ENCODE data around the gene NPAS4. TPM values are rescaled to one million over a fixed set of nuclear protein-coding genes. Genes with fewer than 3 reads are reported as not detected.

The NPAS4 gene
- total and polyA plus RNA-seq, 9 of the 15 experiments (the other 6 are each of a cell fraction or from before 2014, with no cell fraction given) = not detected

GRCh38 chr11:66438504-66439466 lies 17.9 kb downstream of the NPAS4 start, which contains the start of gene MRPL11 (continued):
- TF ChIP-seq NKRF (IDR thresholded peaks at IDR 0.05; ENCODE audit: borderline replicate concordance) = peak; percentile 82; the same call in 1 of the 2 replicates
- TF ChIP-seq NCOR1 (IDR thresholded peaks at IDR 0.05) = peak; percentile 10; the same call in 1 of the 2 replicates
- peak; percentile 71 to 74; a peak in 2 of 4 replicates for TF ChIP-seq FOXK2 (conservative IDR thresholded peaks at IDR 0.05 in 1 of 2, IDR thresholded peaks at IDR 0.05 in 1 of 2; ENCODE audit: low read depth in 2 of 2)
- 0 out of 2 replicates have a peak, but pooled peaks have one; percentile 32 for TF ChIP-seq MTA2 (IDR thresholded peaks at IDR 0.05; ENCODE audit: low read depth)
- TF ChIP-seq JUND (IDR thresholded peaks at IDR 0.05; ENCODE audit: borderline replicate concordance, low read depth, low read length) = peak; percentile 17; the same call in 1 of the 2 replicates
- peak; percentile 72; the same call in 2 of the 3 replicates for TF ChIP-seq JUND (tag; IDR thresholded peaks at IDR 0.05; ENCODE audit: borderline replicate concordance, low read depth, low read length)
- TF ChIP-seq EGR1 (conservative IDR thresholded peaks at IDR 0.05) = no peak
- no peak for TF ChIP-seq ZNF146 (CRISPR knock-in tag; IDR thresholded peaks at IDR 0.05; ENCODE audit: unreplicated experiment)
- peak; percentile 80 for TF ChIP-seq SUPT5H (IDR thresholded peaks at IDR 0.05)
- TF ChIP-seq EHMT2 (IDR thresholded peaks at IDR 0.05) = 0 out of 2 replicates have a peak, but pooled peaks have one; percentile 37
- TF ChIP-seq SREBF1 (IDR thresholded peaks at IDR 0.05; ENCODE audit: borderline replicate concordance, low read depth, low read length) = peak; percentile 20; the same call in 1 of the 2 replicates
- TF ChIP-seq LCOR (CRISPR knock-in tag; IDR thresholded peaks at IDR 0.05) = peak; percentile 70; the same call in 1 of the 2 replicates
- TF ChIP-seq CUX1 (CRISPR knock-in tag; IDR thresholded peaks at IDR 0.05) = 0 out of 2 replicates have a peak, but pooled peaks have one; percentile 56
- 0 out of 2 replicates have a peak, but pooled peaks have one; percentile 5 for TF ChIP-seq ZHX1 (conservative IDR thresholded peaks at IDR 0.05; ENCODE audit: low read length)
- TF ChIP-seq C11orf30 (IDR thresholded peaks at IDR 0.05; ENCODE audit: low read depth) = peak; percentile 99
- TF ChIP-seq ZNF143 (CRISPR knock-in tag; IDR thresholded peaks at IDR 0.05) = peak; percentile 97
- TF ChIP-seq ZNF121 (CRISPR knock-in tag; conservative IDR thresholded peaks at IDR 0.05) = peak; percentile 100
